GM18519 (cell line): Measurements from ENCODE around the gene KERA.
"Not testable (repeated sequence)": the region's sequence is repeated elsewhere in the genome, so short reads cannot be mapped to it uniquely, and the experiment has no call there.

Experiments
- ATAC-seq: cut with Tn5 transposase; IDR thresholded peaks from one replicate; pipeline ENCODE4 v1.9.1; 2021; ENCODE audit warnings: mild to moderate bottlenecking, moderate library complexity; ENCODE audit not compliant: unreplicated experiment, low FRiP score

KERA gene, protein sequence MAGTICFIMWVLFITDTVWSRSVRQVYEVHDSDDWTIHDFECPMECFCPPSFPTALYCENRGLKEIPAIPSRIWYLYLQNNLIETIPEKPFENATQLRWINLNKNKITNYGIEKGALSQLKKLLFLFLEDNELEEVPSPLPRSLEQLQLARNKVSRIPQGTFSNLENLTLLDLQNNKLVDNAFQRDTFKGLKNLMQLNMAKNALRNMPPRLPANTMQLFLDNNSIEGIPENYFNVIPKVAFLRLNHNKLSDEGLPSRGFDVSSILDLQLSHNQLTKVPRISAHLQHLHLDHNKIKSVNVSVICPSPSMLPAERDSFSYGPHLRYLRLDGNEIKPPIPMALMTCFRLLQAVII

DNA sequence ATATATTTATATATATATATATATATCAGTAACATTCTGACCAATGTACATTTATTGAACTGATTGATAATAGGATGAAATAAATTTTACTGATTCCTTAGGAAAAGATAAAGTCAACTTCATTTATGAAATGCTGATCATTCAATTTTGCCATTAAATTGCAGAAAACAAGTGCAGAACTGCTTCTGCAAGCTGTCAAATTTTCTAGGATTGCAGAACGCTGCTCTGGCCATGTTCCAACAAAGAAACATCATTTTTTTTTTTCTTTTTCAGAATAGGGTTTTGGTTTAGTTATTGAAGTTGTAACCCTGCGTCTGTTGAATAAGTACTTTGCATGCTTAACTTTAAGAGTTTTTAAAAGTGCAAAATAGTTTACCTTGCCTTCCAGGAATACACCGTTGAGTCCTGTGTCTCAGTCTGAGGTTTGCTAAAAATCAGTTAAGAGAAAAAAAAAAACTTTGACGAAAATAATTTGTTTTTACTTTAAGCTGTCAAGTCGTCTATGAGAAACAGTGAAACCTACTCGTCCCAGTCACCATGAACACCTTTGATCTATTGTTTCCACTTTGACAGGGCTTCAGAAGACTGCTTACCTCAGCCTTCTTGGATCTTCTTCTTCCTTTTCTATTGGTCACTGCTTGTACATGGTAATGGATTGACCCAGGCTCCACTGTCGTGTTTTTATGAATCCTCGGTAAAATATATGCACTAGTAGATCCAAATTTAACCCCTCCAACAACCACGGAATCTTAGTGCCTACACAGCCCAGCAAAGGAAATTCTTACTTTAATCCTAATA lies at the start of gene KERA:
Gene KERA (minus strand): TSS at position 657 of the 798 bp plus-strand sequence. CDS start 1,743 bp downstream, outside the sequence.
- ATAC-seq = no peak

DNA sequence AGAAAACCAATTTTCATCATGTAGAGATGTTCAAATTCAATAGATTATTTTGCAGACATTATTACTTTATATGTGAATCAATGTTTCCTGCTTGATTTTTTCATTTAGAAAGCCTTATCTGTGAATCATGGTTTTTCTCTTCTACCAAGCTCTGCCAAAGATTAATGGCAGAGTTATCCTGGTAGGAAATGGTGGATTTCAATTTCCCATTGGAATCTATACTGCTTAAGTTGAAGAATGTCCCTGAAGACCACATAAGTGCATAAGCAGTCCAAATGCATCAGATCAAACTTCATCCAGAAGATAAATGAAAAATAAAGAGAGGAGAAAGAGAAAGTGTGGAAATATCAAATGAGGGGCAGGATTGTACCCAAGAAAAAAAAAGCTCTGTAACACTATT lies 48.5 kb upstream of the KERA start:
- ATAC-seq = no peak

DNA sequence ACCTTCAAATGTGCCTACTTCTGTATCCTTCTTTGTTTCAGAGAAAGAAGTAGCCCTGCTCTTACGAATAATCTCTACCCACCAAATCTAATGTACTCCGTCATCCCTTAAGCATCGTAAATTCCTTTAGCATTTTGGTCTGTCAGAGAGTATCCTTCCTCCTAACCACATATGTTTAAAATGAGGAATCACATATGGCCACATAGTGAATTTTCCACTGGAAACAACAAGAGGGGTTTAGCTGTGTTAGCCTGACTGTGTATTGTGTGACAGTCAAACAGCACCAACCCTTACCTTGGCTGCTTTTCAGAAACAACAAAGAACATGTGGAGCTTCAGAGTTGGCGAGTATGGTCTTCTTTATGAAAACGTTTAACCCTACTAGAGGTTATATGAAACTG lies 48.0 kb upstream of the KERA start:
- no peak for ATAC-seq

DNA sequence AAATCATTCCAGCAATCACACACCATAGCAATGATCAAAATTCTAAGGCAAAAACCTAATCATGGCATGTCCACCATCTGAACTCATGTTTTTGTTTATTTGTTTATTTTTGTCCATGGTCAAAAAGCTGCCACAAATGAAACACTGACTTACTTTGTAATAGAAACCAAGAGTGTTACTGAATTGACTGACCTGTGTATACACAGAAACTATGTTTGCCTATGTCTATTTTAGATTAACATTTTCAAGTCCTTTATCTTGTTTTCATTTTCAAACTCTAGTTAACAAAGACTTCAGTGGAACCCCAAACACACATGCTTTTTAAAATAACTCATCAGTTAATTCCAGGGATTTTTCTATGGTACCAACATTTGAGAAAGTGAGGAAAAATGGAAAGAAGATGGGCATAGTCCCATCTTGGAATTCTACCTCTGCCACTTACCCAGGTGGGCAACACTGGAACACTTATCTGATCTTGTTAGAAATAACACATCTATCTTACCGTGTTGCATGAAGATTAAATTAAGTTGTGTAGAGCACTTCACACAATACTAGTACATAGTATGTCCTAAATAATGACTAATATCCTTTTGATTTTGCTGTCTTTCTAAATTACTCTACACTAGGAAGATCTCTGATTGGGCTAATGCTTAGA lies 47.1 kb upstream of the KERA start:
- peak; percentile 66 for ATAC-seq

DNA sequence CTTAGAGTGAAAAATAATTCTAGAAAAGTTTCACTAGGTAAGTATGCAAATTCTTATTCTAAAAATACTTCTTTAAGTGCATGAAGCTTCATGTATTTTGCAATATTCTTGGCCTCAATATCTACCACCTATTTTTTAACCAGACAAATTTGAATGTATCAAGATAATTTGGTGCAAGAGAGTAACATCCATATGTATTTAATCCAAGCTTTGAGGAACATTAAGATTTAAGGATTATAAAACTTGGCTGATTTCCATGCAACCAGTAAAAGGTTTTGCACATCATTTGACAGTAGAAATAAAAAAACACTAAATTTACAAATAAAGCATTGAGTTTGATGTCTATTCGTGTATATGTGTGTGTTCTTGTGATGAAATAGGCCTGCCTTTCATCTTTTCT lies 45.8 kb upstream of the KERA start:
- ATAC-seq = no peak

DNA sequence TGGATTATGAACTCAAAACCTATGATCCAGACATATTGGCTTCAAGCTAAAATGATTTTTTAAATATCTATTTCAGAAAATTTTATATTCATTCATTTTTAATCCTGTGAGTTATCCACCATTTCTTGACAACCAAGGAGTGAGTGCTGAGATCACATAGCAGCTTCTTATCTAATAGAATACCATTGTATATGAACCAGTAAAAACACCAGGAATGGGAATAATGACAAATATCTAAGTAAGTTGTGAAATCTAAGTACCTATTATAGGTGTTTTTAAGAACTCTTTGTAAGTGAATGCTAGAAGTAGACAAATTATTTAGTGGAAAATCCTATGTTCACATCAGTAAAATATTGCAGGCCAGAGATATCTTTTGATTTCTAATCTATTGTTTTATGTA lies 45.3 kb upstream of the KERA start:
- ATAC-seq = no peak

DNA sequence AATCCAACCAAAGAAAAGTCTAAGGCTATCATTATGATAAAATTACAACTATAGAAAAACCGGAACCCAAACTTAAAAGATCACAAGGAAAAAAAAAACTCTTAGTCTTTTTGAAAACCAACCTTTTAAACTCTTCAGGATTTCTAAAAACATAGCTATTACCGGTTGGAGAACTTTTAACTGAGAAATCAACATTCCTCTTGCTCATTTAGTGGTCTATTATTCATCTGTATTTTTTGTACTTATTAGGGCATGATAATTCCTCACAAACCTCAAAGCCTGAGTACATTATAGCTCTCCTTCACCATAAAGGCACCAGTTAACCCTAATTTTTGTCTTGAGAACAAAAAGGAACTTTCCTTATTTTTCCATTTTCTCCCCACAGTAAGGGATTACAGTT lies 43.1 kb upstream of the KERA start:
- no peak for ATAC-seq

DNA sequence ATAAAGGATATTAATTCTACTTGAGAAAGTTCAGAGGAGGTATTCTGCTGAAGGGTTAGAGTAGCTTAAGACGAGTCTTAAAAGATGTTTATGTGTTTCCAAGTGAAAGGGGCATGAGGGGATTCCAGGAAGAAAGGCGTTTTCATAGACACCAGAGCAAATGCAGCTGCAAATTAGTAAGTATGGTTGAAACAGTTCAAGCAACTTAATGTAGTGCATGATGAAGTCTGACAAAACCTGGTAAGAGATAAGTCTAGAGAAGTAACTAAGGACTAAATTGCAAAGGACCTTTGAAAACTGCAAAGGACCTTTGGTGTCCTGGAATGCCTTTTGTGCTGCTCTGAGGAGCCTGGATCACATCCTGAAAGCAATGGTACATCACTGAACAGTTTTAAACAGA lies 42.0 kb upstream of the KERA start:
- no peak for ATAC-seq

DNA sequence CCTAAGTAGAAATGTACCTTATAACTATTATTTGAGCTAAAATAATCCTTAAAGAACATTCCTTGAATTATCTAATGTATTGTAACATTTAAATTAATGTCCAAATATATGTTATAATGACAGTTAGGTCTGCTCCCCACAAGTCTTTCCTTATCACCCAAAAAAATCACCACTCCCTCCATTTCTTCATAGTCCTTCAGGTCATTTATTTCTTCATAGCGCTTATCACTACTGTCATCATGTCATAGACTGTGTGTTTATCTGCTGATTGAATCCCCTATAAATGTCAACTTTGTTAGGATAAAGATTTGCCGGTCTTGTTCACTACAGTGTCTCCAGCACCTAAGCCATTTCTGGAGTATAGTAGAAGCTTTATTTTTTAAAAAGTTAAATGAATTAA lies 41.5 kb upstream of the KERA start:
- no peak for ATAC-seq

DNA sequence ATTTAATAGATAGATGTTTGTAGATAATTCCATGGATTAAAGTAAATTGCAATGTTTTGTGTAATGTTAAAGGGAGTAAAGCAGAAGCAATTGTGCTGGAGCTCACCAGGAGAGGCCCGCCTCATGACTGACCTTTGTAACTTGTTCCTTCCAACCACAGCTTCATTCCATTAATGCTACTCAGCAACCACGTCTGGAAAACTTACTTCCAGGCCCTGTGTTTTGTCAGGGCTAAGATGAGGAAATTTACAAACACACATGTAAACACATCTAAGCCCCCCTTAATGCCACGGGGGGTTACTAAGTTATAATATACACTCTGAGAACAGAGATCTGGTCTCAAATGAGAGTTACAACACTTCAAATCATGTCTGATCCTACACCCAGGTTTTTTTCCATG lies 41.1 kb upstream of the KERA start:
- no peak for ATAC-seq

DNA sequence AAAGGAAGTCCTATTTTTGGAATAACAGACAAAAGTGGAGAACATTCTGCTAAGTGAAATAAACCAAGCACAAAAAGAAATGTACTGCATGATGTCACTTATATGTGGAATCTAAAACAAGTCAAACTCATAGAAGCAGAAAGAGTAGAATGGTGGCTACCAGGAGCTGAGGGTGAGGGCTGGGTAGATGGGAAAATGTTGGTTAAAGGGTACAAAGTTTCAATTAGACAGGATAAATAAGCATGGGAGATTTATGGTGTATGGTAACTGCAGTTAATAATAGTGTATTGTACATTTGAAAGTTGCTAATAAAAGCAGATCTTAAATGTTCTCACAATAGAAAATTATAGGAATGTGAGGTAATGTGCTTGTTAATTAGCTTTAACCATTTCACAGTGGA lies 40.6 kb upstream of the KERA start:
- no peak for ATAC-seq

DNA sequence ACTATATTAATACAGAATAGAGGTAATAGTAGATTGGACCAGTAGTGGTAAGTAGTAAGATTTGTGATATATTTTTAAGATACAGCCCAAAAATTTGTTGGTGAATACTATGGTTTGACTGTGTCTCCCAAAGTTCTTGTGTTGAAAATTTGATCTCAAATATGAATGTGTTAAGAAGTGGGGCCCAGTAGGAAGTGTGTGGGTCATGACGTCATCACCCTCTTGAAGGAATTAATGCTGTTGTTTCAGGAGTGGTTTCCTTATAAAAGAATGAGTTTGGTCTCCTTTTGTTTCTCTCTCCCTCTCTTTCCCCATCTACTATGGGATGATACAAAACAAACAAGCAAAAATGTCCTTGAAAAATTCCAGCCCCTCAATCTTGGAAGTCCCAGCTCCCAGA lies 37.1 kb upstream of the KERA start:
- ATAC-seq = no peak

DNA sequence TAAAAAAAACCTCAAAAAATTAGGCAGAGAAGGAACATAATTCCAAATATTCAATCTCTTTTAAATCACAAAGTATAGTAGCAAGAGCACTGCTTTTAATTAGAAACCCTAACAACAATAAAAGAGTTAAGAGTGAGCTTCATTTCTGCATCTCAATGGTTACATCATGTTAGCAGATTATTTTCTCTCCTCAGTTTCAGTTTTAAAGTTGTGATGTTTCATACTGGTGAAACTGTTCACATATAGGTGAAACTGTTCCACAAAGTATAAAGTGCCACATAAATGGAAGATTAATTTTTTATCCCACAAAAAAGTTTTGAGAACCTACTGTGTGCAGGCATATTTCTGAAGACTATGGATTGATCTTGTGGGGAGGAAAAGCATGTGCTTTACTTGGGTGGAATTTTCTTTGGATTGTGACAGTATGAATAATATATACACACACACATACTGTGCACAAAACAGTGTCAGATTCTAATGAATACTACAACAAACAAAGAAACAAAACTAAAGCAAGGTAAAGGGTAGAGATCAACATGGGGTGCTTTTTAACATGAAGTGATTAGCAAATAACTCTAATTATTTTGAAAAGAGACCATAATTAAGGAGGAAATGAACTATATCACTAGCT lies 36.3 kb upstream of the KERA start:
- ATAC-seq = no peak

DNA sequence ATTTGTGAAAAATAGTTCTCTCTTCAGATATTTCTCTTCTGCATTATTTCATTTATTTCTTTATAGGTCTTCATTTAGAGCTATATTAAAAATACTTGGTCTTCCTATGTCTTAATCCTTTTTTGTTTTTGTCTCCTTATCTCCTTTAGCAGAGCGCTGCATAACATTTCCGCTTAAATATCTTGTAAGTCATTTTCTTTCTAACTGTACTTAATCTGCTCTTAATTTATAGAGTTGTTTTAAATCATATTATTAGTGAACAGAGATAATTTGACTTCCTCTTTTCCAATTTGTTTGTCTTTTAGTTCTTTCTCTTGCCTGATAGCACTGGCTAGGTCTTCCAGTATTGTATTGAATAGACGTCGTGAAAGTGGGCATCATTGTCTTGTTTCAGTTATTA lies 35.5 kb upstream of the KERA start:
- ATAC-seq = no peak

DNA sequence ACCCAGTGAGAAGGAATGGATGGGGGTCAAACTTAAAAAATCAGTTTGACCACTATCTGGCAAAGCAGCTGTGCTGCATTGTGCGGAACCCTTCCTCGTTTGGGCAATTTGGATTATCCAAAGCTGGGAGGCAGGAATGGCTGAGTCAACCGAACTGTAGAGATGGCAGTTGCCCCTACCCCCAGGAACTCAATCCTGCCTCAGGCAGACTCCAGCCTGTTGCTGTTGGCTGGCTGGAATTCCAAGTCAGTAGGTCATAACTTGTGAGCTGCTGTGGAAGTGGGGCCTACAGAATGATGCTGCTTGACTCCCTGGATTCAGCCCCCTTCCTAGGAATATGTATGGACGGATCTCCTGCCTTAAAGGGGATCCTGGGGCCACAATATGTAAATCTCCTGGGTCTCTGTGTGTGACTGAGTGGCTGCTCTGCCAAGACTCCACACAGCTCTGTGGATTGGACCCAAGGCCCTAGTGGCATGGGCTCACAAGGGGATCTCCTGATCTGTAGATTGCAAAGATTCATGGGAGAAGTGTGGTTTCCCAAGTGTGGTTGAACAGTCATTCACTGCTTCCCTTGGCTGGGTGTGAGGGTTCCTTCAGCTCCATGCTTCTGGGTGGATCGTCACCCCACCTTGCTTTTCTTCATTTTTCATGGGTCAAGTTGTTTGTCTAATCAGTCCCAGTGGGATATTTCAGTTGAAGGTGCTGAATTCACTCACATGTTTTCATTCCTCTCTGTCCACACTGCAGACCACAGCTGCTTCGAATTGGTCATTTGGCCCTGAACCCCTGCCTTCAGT lies 34.3 kb upstream of the KERA start:
- no peak for ATAC-seq

DNA sequence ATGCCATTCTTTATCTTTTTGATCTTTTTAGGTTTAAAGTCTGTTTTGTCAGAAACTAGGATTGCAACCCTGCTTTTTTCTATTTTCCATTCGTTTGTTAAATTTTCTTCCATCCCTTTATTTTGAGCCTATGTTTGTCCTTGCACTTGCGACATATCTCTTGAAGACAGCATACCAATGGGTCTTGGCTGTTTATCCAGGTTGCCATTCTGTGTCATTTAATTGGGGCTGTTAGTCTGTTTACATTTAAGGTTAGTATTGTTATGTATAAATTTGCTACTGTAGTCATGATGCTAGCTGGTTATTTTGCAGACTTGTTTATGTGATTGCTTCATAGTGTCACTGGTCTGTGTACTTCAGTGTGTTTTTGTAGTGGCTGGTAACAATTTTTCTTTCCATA lies 32.1 kb upstream of the KERA start:
- not testable (repeated sequence) for ATAC-seq

DNA sequence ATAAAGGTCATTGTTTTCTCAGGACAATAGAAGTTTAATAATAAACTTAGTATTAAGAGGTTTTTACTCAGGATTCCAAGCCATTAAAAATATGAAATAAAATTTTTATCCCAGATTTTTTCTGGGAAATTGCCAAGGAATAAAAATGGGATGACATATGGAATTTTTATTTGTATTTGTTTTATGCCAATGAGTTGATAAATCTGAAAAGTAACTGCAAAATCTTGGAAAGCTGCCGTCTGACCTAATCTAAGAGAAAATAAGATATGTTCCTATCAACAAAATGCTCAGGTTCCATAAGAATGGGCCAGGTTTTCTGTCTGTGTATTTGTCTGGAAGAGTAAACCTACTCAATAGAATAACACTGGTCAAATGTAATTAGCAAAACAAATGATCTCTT lies 22.2 kb upstream of the KERA start:
- no peak for ATAC-seq

DNA sequence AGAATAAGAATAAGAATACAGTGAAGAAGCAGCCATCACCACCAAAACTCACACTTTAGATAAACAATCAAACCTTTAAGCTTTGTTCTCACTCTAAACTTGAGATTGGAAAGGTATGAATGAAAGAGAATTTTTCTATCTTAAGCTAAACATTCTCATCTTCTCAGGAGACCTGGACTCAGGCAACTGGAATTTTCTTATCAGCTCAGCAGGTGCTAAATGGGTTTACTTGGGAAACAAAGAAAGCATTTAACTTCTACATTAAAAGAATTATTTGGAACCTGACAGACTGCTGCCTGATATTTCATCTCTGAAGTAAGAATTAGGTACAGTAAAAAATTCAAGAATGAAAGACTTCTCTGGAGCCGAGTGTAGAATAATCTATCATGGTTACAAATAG lies 20.7 kb upstream of the KERA start:
- ATAC-seq = no peak

DNA sequence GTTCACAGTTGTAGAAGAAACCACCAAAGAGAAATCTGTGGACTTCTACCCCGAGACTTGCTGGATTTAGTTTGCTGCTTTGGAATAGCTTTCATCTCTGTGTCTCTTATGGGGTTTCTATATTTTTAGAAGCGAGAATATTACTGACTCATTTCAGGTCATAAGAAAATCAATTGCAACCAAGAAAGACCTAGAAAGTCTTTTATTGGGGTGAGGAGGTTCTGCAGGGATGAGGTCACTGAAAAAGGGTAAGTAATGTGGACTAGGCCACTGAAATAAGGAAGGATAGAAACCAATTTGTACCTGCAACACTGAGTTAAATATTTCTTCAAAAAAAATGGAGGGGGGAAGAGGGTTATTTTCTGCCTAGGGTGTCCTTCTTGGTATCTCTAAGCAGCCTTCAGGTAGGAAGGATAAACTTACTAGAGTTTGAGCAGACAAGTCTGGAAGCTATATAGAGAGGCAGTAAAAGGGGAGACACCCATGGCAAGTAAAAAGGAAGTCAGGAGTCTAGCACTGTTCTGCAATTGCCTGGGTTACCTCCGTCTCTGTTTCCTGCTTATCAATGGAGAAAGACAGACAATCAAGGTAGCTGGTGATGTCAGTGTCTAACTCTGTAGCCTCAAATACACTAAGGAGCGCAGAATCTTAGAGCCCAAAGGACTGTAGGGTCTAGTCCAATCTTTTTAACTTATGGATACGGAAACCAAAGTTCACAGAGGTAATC lies 19.6 kb upstream of the KERA start:
- no peak for ATAC-seq

DNA sequence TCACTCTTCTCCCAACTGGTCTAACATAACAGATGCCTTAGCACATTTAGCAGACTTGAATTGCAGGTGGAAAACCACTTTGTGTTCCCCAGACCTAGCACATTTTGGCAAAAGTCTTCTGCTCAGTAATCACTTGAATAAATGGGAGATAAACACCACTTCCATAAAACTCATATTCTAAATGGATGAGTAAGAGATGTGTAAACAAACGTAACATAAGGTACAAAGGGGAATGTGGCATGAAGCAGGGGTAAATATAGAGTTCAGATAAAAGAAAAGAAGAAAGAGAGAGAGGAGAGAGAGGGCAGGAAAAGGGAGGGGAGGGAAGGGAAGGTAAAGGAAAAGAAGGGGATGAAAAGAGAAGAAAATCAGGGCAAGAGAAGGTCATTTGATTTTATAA lies 17.0 kb upstream of the KERA start:
- ATAC-seq = no peak
